Skin epidermis (tissue), 12 donors: ENCODE measurements around the gene WNT16.

ENCODE experiments used
- H3K27ac ChIP-seq, 21 experiments: fragments of 200-600 bp; sonication (generic) in 11 of 21; one replicate each; pipeline ENCODE4 v1.5.0; 2020; ENCODE audit warnings: mild to moderate bottlenecking in 3 of 21, inconsistent platforms in 2 of 21, moderate library complexity in 2 of 21
- H3K4me3 ChIP-seq, 7 experiments: fragments of 200-600 bp; sonication (generic) in 2 of 7; one replicate each; pipeline ENCODE4 v1.5.0; 2020; ENCODE audit warnings: inconsistent platforms in 2 of 7, mild to moderate bottlenecking in 2 of 7, moderate library complexity in 1 of 7

Gene WNT16

GRCh38 chr7:121384265-121384664, 55.5 kb downstream of the WNT16 start:
- Histone ChIP-seq H3K4me3 (no peak overlapping the region), H3K27ac (no peak overlapping the region)

- Histone ChIP-seq H3K27ac (peak overlapping the region in 1 of 21 experiments; percentile 23), H3K4me3 (no peak overlapping the region)
Observed at GRCh38 chr7:121385056-121385799, 56.4 kb downstream of the WNT16 start.

- Histone ChIP-seq H3K4me3 (no peak overlapping the region), H3K27ac (peak overlapping the region in 2 of 21 experiments; percentile 8 to 23)
Observed at GRCh38 chr7:121385800-121386179, 57.0 kb downstream of the WNT16 start.

- H3K27ac ChIP-seq, result peak overlapping the region in 1 of 21 experiments; percentile 1
- H3K4me3 ChIP-seq, result no peak overlapping the region
Observed at GRCh38 chr7:121388950-121389349, 60.1 kb downstream of the WNT16 start.

GRCh38 chr7:121390109-121390508, 61.3 kb downstream of the WNT16 start:
- H3K27ac ChIP-seq, result no peak overlapping the region

GRCh38 chr7:121390617-121391016, 61.8 kb downstream of the WNT16 start:
- Histone ChIP-seq H3K4me3 (no peak overlapping the region), H3K27ac (no peak overlapping the region)

More at GRCh38 chr7:121390109-121390508, 61.3 kb downstream of the WNT16 start:
- no peak overlapping the region for H3K4me3 ChIP-seq
